Measurements from ENCODE around the gene CER1.

DNA sequence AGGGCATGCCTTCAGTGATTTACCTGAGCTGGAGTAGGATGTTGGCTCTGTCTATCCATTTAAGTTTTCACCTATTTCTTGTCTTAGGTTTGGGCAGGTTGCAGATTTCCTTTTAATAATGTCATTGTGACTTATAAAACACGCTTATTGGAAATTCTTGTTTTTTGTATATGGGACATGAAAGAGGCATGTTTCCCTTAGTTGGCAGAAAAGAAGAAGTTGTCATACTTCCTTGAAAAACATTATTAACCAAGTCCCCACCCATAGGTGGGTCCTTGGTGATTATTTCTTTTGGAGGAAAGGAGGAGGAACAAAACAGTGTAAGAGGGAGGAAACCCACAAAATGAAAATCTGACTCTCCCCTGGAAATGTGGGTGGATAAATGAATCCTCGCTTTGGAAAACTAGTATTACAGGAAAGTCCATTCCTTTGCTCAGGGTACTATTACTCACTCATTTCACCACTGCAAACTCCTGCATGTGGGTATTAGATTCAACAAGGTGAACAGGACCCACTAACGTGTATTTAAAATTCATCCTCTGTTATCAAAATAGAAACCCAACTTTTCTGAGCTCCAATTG is 9.3 kb downstream of the CER1 start:
- TF ChIP-seq, protein P1, sequence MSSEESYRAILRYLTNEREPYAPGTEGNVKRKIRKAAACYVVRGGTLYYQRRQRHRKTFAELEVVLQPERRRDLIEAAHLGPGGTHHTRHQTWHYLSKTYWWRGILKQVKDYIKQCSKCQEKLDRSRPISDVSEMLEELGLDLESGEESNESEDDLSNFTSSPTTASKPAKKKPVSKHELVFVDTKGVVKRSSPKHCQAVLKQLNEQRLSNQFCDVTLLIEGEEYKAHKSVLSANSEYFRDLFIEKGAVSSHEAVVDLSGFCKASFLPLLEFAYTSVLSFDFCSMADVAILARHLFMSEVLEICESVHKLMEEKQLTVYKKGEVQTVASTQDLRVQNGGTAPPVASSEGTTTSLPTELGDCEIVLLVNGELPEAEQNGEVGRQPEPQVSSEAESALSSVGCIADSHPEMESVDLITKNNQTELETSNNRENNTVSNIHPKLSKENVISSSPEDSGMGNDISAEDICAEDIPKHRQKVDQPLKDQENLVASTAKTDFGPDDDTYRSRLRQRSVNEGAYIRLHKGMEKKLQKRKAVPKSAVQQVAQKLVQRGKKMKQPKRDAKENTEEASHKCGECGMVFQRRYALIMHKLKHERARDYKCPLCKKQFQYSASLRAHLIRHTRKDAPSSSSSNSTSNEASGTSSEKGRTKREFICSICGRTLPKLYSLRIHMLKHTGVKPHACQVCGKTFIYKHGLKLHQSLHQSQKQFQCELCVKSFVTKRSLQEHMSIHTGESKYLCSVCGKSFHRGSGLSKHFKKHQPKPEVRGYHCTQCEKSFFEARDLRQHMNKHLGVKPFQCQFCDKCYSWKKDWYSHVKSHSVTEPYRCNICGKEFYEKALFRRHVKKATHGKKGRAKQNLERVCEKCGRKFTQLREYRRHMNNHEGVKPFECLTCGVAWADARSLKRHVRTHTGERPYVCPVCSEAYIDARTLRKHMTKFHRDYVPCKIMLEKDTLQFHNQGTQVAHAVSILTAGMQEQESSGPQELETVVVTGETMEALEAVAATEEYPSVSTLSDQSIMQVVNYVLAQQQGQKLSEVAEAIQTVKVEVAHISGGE (tag by site-specific recombination; conservative IDR thresholded peaks at IDR 0.05; ENCODE audit: low read depth): no peak
- no peak for TF ChIP-seq MZF1 (tag by site-specific recombination; IDR thresholded peaks at IDR 0.05; ENCODE audit: borderline replicate concordance)
- TF ChIP-seq, protein P2, sequence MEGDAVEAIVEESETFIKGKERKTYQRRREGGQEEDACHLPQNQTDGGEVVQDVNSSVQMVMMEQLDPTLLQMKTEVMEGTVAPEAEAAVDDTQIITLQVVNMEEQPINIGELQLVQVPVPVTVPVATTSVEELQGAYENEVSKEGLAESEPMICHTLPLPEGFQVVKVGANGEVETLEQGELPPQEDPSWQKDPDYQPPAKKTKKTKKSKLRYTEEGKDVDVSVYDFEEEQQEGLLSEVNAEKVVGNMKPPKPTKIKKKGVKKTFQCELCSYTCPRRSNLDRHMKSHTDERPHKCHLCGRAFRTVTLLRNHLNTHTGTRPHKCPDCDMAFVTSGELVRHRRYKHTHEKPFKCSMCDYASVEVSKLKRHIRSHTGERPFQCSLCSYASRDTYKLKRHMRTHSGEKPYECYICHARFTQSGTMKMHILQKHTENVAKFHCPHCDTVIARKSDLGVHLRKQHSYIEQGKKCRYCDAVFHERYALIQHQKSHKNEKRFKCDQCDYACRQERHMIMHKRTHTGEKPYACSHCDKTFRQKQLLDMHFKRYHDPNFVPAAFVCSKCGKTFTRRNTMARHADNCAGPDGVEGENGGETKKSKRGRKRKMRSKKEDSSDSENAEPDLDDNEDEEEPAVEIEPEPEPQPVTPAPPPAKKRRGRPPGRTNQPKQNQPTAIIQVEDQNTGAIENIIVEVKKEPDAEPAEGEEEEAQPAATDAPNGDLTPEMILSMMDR (tag by site-specific recombination; IDR thresholded peaks at IDR 0.05): no peak
- TF ChIP-seq ZNF23 (tag by site-specific recombination; IDR thresholded peaks at IDR 0.05; ENCODE audit: borderline replicate concordance): no peak
- no peak for TF ChIP-seq KLF9 (tag by site-specific recombination; IDR thresholded peaks at IDR 0.05; ENCODE audit: low read depth)
- no peak for TF ChIP-seq ZNF175 (tag by site-specific recombination; IDR thresholded peaks at IDR 0.05)
